ENCODE measurements around the gene ANKRD55.

GRCh38 chr5:56178823-56179222 lies 54.3 kb downstream of the ANKRD55 start:
- TF ChIP-seq FOXM1 (IDR thresholded peaks at IDR 0.05; ENCODE audit: borderline replicate concordance) (no peak), FOXA1 (IDR thresholded peaks at IDR 0.05) (no peak), BHLHE40 (IDR thresholded peaks at IDR 0.05; ENCODE audit: borderline replicate concordance) (no peak), ELF4 (IDR thresholded peaks at IDR 0.05) (no peak), FOXK2 (IDR thresholded peaks at IDR 0.05) (no peak), SUZ12 (IDR thresholded peaks at IDR 0.05) (no peak), ZNF384 (IDR thresholded peaks at IDR 0.05) (no peak), NFRKB (IDR thresholded peaks at IDR 0.05) (no peak), SP1 (IDR thresholded peaks at IDR 0.05) (no peak), ARNT (IDR thresholded peaks at IDR 0.05) (no peak), PKNOX1 (IDR thresholded peaks at IDR 0.05) (no peak), LEF1 (IDR thresholded peaks at IDR 0.05; ENCODE audit: borderline replicate concordance) (no peak)

Data from HEK293T (cell line).